ENCODE data around the gene BCO1. TPM values are rescaled to one million over a fixed set of nuclear protein-coding genes. Genes with fewer than 3 reads are reported as not detected.

BCO1 gene
- total and polyA plus RNA-seq, 11 donors, result 0.70 to 0.75 TPM; not detected in 9

DNA sequence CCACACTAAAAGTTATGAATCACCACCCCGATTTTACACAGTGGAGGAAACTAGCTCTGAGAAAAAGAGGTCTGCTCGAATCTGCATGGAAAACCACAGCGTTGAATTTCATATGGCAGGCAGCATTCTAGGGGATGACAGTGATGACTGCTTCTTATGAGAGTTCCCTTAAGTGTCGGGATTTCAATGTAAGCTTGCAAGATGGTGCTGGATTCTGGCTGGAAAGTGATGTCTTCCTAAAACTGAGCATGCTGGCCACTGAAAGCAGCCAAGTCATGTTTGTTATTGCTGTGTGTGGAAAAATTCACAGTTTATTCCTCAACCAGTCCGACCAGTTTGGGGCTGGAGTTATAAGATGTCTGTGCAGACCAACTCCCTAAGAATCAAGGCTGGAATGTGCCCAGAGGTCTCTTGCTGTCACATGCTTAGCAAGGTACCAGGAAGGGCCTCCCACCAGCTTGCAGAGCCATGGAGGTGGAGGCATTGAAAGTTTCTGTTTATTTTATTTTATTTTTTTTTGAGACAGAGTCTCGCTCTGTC, 39.1 kb downstream of the BCO1 start:
- Histone ChIP-seq H3K9me3 (no peaks in the 10 kb centered on the region), H3K27ac (no peak overlapping the region), H3K4me1 (no peaks in the 10 kb centered on the region), H3K4me3 (no peak overlapping the region), H3K36me3 (no peaks in the 10 kb centered on the region), H3K27me3 (no peaks in the 10 kb centered on the region)
- WGBS, 4 donors, result 90 to 93% (median 91%) methylated on average over 6 of the region's 6 CpGs
- TF ChIP-seq POLR2A (IDR thresholded peaks at IDR 0.05), result no peak
- TF ChIP-seq CTCF (IDR thresholded peaks at IDR 0.05), result no peak
- DNase-seq (no peak), ATAC-seq (no peak)
- intact Hi-C loops (cut with DNase I), result no loop called here

GRCh38 chr16:81278526-81278925, 40.0 kb downstream of the BCO1 start:
- H3K4me3 ChIP-seq, result no peak overlapping the region
- H3K36me3 ChIP-seq, result no peaks in the 10 kb centered on the region
- H3K9me3 ChIP-seq, result no peaks in the 10 kb centered on the region
- TF ChIP-seq CTCF (IDR thresholded peaks at IDR 0.05) (no peak), POLR2A (IDR thresholded peaks at IDR 0.05) (no peak)
- no peak for ATAC-seq
- H3K27me3 ChIP-seq, result no peaks in the 10 kb centered on the region
- H3K27ac ChIP-seq, result no peak overlapping the region
- 95 to 99% (median 97%) methylated on average over 4 of the region's 4 CpGs for WGBS, 4 donors
- H3K4me1 ChIP-seq, result no peaks in the 10 kb centered on the region
- intact Hi-C loops (cut with DNase I), result no loop called here
- no peak for DNase-seq

GRCh38 chr16:81279392-81279791, 40.9 kb downstream of the BCO1 start:
- TF ChIP-seq POLR2A (IDR thresholded peaks at IDR 0.05) (no peak), CTCF (IDR thresholded peaks at IDR 0.05) (no peak)
- Histone ChIP-seq H3K36me3 (no peaks in the 10 kb centered on the region), H3K27ac (no peak overlapping the region), H3K9me3 (no peaks in the 10 kb centered on the region), H3K4me3 (no peak overlapping the region), H3K4me1 (no peaks in the 10 kb centered on the region), H3K27me3 (no peaks in the 10 kb centered on the region)
- ATAC-seq (no peak), DNase-seq (no peak)
- intact Hi-C loops (cut with DNase I), result no loop called here
- WGBS, 4 donors, result 47 to 57% (median 52%) methylated on average over 4 of the region's 4 CpGs

DNA sequence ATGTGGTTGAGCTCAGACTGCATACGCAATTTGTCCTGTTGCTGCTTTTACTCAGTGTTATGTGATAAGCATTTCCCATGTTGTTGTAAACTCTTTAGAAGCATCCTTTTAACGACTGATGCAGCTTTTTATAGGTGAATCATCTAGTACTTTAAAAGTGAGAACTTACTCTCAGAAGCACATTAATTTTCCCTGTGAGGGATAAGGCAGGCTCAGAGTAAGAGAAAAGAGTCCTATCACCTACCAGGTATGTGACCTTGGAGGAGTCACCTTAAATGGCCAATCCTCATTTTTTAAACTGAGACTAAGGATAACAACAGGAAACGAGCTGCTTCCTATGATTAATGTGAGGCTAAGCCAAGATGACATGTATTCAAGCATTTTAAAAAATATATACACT, 41.9 kb downstream of the BCO1 start:
- Histone ChIP-seq H3K4me1 (no peaks in the 10 kb centered on the region), H3K27me3 (no peaks in the 10 kb centered on the region), H3K9me3 (no peaks in the 10 kb centered on the region), H3K27ac (no peak overlapping the region), H3K36me3 (no peaks in the 10 kb centered on the region), H3K4me3 (no peak overlapping the region)
- no peak for TF ChIP-seq POLR2A (IDR thresholded peaks at IDR 0.05)
- TF ChIP-seq CTCF (IDR thresholded peaks at IDR 0.05), result no peak
- intact Hi-C loops (cut with DNase I), result no loop called here
- 39 to 54% (median 50%) methylated on average over 3 of the region's 3 CpGs for WGBS, 4 donors
- DNase-seq (no peak), ATAC-seq (no peak)

Measured in heart left ventricle (tissue), 16 donors.